A204.1 (cell line): Measurements from ENCODE around the gene CREB5.

Experiments used
- FAIRE-seq: peaks from 2 replicates; lab custom pipeline; 2012; peaks lifted over from hg19 to GRCh38; lab: Jason Lieb, UNC

CREB5 gene

DNA sequence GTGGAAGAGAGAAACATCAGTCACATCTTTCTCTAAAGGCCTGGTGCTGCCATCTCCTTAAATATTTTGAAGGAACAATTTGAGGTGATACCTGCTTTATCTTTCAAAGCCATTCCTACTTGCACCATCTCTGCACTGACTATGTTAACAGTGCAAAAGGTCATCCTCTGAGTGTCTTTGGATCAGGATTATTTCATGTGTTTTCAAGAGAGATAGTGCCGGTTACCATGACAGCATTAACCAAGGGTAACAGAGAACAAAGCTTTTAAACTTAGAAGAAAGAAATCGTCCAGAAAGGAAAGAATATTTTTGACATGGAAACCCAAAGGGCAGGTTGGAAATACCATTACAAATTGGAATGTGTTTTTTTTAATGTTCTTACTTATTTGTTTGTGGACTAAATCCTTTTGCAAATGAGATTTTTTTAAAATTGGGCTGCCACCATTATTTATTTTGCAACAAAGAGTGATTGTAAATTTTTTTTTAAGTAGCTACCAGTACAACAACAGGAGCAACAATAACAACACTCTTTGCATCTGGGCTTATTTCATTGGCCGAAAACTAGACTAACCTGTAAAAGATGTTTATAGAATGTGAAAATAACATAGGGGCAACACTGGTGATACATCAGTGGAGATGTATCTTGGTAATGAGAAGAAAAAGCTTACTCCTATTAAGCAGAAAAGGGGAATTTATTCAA is 234.2 kb downstream of the CREB5 start:
- FAIRE-seq, result no peak

DNA sequence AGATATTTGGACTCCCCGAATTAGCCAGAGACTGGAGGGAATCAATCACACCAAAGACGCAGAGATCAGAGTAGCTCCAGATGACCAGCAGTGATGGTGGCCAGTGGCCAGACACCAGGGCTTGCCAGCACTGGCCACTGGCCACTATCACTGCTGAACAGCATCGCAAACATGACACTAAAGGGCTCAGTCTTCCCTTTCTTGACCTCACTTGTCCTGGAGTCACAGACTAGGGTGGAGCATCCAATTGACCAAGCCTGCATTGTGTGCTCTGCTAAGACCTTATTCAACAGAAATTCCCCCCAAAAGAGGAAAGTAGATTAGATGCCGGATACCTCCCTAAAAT is 234.7 kb downstream of the CREB5 start:
- no peak for FAIRE-seq

DNA sequence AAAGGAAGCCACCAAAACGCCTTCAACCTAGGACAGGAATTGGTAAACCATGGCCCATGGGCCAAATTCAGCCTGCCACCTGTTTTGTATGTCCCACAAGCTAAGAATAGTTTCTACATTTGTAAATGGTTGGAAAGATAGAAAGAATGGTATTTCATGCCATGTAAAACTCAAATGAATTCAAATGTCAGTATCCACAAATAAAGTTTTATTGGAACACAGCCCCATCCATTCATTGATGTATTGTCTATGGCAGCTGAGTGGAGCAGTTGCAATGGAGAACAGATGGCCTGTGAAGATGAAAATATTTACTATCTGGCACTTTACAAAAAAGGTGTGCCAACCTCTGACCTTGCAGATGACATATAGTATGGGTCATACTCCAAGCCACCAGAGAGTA is 236.9 kb downstream of the CREB5 start:
- FAIRE-seq, result no peak

DNA sequence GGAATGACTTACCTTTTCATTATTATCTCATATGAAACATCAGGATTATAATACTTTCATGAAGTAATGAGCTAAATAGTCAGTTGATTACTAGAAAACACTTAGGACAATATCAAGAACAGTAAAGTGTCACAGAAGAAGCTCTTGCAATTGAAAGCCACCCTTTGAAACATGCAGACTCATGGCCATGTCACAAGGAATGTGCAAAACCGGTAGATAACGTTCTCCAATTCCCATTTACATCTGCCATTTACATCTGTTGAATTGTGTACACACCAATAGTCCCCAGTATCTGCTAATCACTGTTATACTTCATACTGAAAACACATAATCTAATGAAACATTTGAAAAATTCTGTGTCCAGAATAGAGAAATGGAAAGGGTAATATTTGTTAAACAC is 237.5 kb downstream of the CREB5 start:
- FAIRE-seq, result no peak

DNA sequence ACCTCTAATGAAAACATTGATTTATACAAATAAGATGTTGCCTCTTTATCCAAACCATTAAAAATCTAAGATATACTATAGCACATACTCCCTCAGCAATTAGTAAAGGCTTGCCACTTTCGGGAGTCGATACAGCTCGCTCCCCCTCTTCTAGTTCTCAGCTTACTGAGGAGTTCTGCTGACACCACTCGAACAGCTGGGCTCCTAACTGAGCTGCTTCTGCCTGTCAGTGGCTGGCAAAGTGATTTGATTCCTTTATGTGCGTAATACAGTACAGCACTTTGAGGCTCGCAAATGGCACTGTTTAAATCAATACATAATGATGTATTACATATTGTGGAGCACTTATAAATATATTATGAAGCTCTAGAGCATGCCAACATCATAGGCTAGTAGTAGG is 241.8 kb downstream of the CREB5 start:
- no peak for FAIRE-seq

DNA sequence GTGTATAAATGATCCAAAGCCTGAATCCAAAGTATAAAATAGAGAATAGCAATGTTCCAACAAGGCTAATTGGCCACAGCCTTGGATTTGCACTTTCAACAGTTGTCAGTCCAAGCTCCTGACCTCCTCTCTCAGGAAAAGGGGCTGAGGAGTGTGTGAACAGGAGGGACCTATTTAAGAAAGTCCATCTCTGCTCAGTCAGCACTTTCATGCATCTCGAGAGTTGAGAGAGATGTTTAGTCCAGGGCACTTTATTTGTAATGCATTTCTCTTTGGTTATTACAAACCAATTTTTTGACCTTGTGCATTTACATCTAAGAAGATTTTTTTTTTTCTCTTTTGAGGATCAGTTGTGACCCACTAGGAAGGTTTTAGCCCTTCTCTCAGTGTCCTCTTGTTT is 244.2 kb downstream of the CREB5 start:
- no peak for FAIRE-seq

DNA sequence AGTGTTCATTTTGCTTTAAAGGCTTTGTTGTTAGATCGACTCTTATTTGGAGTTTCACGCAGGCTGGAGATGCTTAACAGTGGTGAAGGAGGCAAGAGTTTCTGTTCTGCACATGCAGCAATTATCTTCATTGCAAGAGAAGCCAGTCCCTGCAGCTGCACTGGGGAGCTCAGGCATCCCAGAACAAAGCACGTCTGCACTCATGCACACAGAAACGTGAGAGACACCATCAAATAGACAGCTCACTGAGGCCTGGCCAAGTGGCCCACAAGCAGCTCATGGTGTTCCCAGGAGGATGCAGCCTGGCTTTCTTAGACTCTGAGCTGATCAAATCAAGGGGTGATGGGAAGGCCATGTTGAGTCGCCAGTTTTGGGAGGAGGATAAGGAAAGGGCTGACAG is 246.1 kb downstream of the CREB5 start:
- no peak for FAIRE-seq

DNA sequence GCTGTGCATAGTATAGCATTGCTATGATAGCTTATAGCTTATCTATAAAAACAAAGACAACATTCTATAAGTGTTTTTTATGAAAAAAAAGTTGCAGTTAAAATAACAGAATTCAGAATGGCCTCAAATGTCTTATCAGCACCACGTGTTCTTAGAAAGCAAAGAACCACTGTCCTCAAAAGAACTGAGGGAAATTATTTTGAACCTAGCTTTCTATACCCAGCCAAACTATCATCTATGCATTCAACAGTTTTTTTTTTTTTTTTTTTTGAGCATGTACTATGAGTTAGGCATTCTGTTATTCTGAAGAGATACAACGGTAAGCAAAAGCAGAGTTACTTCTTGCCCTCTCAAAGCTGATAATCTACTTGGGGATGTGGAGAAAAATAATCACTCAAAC is 247.8 kb downstream of the CREB5 start:
- FAIRE-seq, result no peak

DNA sequence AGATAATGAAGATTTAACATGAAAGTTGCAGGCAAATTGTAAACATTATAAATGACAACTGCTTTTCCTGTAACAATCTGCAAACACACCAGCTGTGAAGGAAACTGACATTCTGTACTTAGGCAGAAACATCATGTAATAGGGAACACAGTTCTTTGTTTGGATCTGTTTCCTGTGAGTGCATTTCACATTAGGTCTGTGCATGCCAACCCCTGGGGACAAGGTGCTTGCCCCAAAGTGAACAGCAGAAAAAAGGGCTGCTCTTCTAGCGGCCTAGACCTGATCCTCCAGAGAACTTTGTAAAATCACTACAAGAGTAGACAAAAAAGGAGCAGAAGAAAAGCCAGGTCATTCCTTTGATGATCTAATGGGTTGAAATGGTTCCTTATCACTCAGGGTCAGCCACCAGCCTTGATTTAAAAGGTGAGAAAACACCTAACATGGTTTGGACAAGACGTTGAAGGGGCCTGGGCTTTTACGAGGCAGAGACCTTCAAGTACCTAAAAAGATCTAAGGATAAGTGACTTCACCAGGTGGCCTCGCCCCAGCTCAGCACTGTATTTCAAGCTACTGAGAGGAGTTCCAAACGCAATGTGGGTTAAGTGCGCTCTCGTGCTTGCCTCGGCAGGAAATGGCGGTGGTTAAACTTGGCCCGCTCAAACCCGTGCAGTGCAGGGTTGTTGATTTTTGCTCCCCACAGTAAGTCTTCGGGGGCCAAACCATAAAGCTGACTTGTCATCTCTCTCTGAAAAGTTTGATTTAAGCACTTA is 249.7 kb downstream of the CREB5 start:
- no peak for FAIRE-seq

DNA sequence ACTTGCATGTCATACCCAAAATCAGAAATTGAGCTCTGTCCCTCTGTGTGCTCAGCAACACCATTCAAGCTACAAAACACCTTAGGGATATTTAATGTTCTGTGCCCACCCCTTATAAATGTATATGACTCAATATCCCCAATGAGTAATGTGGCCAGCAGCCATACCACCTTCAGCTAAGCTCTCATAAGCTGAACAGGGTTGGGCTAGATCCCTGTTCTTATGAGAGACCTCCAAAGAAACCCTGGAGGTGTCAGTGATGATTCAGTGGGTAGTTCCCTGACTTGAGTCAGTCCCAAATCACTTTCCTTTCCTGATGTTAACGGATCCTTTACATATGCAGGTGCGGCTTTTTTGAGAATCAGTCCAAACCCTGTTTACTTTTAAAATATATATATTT is 253.8 kb downstream of the CREB5 start:
- FAIRE-seq, result no peak

DNA sequence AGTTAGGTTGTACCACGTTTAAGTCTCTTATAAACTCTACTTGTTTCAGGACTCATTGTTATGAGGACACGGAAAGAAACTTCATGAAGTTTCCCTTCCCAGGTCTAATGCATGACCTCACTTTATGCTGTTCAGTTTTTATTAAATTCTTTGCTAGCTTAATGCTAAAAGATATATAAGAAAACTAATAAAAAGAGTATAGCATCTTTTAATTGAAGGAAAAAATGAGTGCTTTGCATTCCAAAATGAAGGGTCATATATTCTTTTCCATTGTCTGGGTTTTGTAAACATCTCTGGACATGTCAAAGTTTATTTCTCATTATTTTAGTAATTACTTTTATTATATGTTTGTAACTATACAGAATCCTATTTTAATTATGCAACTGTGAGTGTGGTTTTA is 255.8 kb downstream of the CREB5 start:
- no peak for FAIRE-seq

DNA sequence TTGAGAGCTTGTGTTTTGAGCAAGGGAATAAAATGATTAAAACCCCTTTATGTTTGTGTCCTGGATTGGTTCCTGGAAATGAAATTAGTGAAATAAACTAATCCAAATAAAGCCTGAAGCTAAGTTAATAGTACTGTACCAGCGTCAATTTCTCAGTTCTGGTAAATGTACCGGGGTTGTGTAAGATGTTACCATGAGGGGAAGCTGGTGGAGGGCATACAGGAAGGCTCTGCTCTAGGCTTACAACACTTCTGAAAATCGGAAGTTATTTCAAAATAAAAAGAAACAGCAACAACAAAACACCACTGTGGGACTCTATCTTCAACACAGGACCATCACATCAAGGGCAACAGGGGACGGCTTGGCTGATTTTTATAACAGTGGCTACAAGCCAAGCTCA is 257.0 kb downstream of the CREB5 start:
- no peak for FAIRE-seq

DNA sequence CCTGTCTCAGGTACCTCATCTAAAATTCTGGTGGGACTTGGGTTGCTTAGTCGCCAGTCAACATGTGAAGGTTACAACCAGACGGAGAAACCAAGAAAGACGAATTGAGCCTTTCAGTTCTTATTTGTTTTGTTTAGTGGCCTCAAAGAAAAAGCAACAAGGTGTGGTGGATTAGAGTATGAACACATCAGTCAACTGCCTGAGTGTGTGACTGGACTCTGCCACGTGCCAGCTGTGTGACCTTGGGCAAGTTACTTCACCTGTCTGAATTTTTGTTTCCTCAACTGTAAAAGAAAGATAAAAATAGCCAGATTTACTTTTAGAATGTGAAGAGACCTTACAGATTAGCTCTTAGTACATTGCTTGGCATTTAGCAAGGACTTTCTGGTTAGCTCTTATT is 259.2 kb downstream of the CREB5 start:
- no peak for FAIRE-seq

DNA sequence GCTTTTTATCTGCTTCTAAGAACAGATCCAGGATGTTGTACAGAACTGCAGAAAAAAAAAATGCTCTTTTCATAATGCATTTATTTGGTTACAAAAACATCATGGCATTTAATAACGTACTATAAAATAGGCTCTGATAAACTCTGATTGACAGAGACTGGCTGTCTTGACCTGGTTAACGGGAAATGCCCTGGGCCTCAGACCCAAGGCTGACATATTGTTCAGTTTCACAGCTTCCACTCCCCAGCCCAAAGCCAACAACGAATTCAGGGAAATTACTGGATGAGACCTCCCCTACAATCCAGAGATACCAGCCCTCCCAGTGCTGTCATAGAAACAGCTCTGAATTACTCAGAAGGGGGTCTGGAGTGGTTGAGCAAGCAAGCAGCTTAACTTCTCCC is 260.1 kb downstream of the CREB5 start:
- no peak for FAIRE-seq

DNA sequence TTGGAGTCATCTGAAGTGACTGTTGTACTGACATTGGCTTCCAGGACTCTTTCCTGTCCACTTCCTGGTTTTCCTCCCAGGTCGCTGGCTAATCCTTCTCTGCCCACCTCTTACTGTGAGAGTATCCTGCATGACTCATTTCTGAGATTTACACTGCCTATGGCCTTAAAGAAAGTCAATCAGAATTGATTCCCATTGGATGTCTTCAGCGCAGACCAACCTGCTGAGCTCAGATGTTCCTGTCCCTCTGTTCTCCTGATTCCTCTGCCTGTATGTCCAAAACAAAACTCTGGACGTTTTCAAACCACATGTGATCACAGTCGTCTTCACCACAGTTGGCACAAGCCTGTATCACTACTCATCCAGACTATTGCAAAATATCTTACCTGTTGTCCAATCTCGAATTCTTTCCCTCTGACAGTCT is 262.1 kb downstream of the CREB5 start:
- no peak for FAIRE-seq

DNA sequence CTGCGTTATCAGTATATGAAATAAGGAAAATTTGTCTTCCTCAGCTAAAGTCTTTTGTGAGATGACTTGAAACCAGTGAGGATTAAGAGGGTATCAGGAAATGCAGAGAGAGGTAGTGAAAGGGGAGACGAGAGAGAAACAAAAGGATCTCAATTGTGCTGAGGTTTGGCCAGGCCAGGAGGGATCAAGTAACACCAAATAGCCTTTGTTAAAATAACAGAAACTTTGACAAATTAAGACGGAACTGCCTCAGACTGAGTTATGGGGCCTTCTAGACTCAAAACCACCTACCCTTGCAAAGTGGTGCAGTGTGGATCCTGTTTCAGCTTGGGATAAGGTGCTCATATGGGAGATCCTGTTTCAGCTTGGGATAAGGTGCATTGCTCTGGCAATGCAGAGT is 263.1 kb downstream of the CREB5 start:
- no peak for FAIRE-seq

DNA sequence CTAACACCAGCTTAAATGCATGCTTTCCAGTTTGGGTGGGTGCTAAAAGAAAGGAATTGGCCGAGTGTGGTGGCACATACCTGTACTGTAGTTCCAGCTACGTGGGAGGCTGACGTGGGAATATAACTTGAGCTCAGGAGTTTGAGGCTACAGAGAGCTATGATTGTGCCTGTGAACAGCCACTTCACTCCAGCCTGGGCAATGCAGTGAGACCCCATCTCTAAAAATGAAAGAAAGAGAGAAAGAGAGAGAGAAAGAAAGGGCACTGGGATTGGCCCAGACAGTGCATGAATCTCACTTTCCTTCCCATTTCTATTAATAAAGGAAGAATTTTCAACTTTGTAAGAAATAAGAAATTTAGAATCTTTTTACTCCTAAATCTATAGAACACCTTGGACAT is 265.4 kb downstream of the CREB5 start:
- FAIRE-seq, result no peak

DNA sequence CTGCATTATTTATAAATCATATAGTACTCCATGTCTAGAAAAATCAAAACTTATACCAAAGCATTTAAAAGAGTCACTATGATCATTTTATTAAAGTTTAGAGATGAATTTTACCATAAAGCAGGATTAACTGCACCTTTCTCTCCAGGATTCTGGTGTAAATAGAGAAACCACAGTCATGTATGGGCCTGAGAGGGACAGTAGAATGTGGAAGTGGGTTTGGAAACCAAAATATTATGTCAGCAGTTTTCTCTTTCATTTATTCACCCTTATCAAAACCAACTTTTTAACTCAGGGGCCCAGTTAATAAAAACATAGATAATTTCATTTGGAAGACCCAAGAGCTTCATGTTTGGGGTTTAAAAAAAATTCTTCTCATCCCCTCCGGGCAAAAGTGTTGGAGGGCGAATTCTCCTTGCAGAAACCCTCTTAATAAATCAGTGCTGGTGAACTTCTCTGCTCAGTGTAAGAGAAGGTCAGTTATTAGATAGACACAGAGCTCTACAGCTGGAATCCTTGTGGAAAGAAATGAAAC is 266.2 kb downstream of the CREB5 start:
- FAIRE-seq, result no peak

DNA sequence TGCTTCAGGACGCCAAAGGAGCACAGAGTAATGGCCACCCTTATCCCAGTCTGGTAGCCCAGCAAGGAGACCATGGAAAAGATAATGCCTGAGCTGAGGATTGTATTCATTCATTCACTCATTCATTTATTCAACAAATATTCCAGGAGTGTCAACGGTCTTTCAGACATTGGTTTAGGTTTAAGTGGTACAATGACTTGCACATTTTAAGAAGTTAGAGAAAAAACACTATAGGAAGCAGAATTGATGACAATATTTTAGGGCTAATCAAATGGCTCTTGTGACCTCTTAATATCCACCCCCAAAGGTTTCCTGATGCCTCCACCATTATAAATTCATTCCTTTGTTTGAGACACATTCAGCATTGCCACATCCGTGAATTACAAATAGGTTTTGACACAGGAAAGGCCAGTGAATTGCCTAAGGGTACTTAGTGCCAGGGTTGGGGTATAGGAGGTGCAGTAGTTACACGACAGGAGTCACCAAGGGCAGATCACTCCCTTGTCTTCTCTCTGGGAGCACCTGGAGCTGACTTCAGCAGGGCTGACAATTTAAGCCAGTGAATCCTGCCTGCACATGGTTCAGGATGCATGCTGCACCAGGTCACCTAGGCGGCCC is 269.5 kb downstream of the CREB5 start:
- FAIRE-seq, result no peak

DNA sequence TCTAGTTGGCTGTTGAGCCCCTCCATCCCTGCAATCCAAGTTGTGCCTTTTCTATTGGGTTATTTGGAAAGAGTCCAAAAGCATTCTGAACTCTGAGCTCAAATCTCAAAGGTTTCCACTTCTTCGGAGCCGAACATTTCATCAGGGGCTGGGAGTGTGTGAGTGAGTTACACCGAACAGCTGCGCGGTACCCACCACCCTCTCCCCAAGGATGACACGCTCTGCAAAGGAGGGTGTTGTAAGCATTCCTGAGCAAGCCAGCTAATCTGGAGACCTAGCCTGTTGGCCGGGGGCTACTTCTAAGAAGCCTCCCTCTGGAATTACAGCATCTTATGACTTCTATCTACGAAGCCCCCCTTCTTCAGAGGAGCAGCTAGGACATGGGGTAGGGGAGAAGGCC is 270.5 kb downstream of the CREB5 start:
- FAIRE-seq, result no peak

DNA sequence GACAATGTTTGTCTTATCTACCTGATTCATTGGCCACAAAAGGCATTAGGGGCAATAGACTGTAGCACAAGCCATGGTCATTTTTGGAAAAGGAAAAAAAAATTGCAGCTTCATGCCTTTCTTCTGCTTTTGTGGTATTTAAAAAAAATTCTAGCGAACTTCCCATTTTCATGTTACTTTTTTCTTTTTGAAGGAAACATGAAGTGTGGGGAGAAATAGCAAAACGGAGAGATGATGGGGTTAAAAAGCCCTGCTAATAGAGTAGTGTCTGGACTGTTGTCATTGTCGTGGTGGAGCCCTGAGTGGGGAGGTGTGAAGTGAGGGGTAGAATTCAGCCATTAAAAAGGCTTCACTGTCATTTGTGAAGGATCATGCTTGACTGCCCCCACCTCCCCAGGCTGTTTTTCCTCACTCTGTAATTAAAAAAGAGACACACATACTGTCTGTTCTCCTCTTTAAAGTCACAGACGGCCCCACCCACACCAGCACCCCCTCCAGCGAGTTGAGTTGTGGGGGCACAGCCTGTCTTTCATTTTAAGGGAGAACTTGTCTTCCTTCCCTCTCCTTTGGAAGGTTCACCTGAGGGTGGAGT is 272.4 kb downstream of the CREB5 start:
- no peak for FAIRE-seq

DNA sequence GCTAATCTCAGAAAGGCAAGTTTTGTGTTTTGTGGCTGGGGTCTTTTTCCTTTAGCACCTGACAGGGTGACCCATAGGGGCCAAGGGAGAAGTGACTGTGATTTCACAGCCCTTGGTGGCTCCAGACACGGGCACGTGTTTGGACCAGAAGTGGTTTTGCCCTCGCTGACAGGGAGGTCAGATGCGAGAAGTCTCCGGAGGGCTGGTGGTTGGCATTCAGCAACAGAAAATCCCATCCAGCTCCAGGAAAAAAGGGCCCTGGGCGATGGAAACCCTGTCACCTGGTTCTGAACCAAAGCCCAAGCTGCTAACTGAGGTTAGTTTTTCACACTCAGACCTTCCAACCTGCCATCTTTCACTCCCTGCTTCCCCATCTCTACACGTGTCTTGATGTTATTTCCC is 272.9 kb downstream of the CREB5 start:
- FAIRE-seq, result no peak
